DND-41 (cell line): ENCODE measurements around the gene PIM1.

Experiments used
- ATAC-seq: fragments of 200-7000 bp; cut with Tn5 transposase; 3 replicates; pipeline ENCODE4 v1.9.1; 2021; ENCODE audit warnings: low read depth; ENCODE audit not compliant: insufficient read depth
- DNase-seq: peaks from one replicate; pipeline ENCODE4 v3.0.0-alpha.2; 2020
- H2AFZ ChIP-seq: 2 replicates; pipeline ENCODE4 v1.6.0; 2012; ENCODE audit warnings: low read depth, low read length
- H3K27ac ChIP-seq: 2 replicates; pipeline ENCODE4 v1.5.1; 2012; ENCODE audit warnings: low read length, inconsistent platforms
- H3K27me3 ChIP-seq: fragments of 200-600 bp; sonication (generic); 2 replicates; pipeline ENCODE4 v1.6.0; 2012; ENCODE audit warnings: low read length, mild to moderate bottlenecking, inconsistent platforms; ENCODE audit not compliant: insufficient read depth, poor library complexity
- H3K36me3 ChIP-seq: 2 replicates; pipeline ENCODE4 v1.5.1; 2012; ENCODE audit warnings: low read length, inconsistent platforms; ENCODE audit not compliant: insufficient read depth
- H3K4me1 ChIP-seq: 2 replicates; pipeline ENCODE4 v1.5.1; 2012; ENCODE audit warnings: mild to moderate bottlenecking, low read length; ENCODE audit not compliant: insufficient read depth
- H3K4me2 ChIP-seq: 2 replicates; pipeline ENCODE4 v1.6.0; 2012; ENCODE audit warnings: mild to moderate bottlenecking, moderate library complexity, low read length, inconsistent platforms; ENCODE audit not compliant: insufficient read depth
- H3K4me3 ChIP-seq, 2 experiments: fragments of 200-600 bp in 1 of 2; shearing (Covaris generic) in 1 of 2; 2 replicates each; pipeline ENCODE4 v1.5.1; 2012 to 2016; ENCODE audit warnings: inconsistent platforms in 2 of 2, low read length in 2 of 2, mild to moderate bottlenecking in 2 of 2, low read depth in 1 of 2, moderate library complexity in 1 of 2
- H3K79me2 ChIP-seq: 2 replicates; pipeline ENCODE4 v1.6.0; 2012; ENCODE audit warnings: low read length, inconsistent platforms; ENCODE audit not compliant: insufficient read depth
- H3K9ac ChIP-seq: 2 replicates; pipeline ENCODE4 v1.6.0; 2012; ENCODE audit warnings: low read depth, mild to moderate bottlenecking, inconsistent platforms, low read length, moderate library complexity
- H3K9me3 ChIP-seq: 2 replicates; pipeline ENCODE4 v1.5.1; 2012; ENCODE audit warnings: low read length, moderate library complexity, mild to moderate bottlenecking, inconsistent platforms; ENCODE audit not compliant: insufficient read depth, severe bottlenecking
- H4K20me1 ChIP-seq: 2 replicates; pipeline ENCODE4 v1.6.0; 2012; ENCODE audit warnings: low read length; ENCODE audit not compliant: insufficient read depth
- EZH2 ChIP-seq: IDR thresholded peaks from 3 replicates; pipeline ENCODE4 v1.6.1; 2012; ENCODE audit warnings: borderline replicate concordance, low read depth, mild to moderate bottlenecking, moderate library complexity, low read length, inconsistent platforms; ENCODE audit not compliant: severe bottlenecking
- TF ChIP-seq, protein P1 (sequence below): IDR thresholded peaks from 2 replicates; pipeline ENCODE4 v1.5.1; 2012; ENCODE audit warnings: borderline replicate concordance, low read length, moderate library complexity, mild to moderate bottlenecking; ENCODE audit not compliant: poor library complexity, severe bottlenecking; ENCODE audit errors: extremely low read depth

Gene PIM1

GRCh38 chr6:37160922-37161778, 8.8 kb upstream of the PIM1 start:
- ATAC-seq, result no peak
- no peaks in the 10 kb centered on the region for H3K9me3 ChIP-seq
- TF ChIP-seq EZH2, result no peak
- TF ChIP-seq, protein P1, sequence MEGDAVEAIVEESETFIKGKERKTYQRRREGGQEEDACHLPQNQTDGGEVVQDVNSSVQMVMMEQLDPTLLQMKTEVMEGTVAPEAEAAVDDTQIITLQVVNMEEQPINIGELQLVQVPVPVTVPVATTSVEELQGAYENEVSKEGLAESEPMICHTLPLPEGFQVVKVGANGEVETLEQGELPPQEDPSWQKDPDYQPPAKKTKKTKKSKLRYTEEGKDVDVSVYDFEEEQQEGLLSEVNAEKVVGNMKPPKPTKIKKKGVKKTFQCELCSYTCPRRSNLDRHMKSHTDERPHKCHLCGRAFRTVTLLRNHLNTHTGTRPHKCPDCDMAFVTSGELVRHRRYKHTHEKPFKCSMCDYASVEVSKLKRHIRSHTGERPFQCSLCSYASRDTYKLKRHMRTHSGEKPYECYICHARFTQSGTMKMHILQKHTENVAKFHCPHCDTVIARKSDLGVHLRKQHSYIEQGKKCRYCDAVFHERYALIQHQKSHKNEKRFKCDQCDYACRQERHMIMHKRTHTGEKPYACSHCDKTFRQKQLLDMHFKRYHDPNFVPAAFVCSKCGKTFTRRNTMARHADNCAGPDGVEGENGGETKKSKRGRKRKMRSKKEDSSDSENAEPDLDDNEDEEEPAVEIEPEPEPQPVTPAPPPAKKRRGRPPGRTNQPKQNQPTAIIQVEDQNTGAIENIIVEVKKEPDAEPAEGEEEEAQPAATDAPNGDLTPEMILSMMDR, result no peak
- no peak overlapping the region; the same call in 1 of the 2 replicates for H2AFZ ChIP-seq
- H4K20me1 ChIP-seq, result no peaks in the 10 kb centered on the region
- no peak overlapping the region for H3K4me3 ChIP-seq
- no peaks in the 10 kb centered on the region for H3K4me1 ChIP-seq
- no peak overlapping the region for H3K27ac ChIP-seq
- H3K36me3 ChIP-seq, result no peaks in the 10 kb centered on the region
- H3K9ac ChIP-seq, result no peak overlapping the region
- no peak overlapping the region for H3K4me2 ChIP-seq
- H3K27me3 ChIP-seq, result no peaks in the 10 kb centered on the region
- DNase-seq, result no peak
- H3K79me2 ChIP-seq, result no peaks in the 10 kb centered on the region

DNA sequence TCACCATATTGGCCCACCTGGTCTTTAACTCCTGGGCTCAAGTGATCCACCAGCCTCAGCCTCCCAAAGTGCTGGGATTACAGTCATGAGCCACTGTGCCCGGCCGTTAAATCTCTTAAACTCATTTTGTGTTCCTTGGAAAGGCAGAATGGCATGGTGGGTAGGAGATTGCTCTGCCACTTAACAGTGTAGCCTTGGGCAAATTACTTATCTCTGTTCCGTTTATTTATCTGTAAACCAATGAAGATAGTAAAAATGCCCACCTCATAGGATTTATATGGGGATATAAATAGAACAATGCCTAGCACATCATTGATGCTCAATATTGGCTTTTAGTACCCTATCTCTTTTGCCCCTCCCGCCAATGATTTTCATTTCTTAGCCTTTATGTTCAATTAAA, 7.2 kb upstream of the PIM1 start:
- H4K20me1 ChIP-seq, result no peaks in the 10 kb centered on the region
- H3K36me3 ChIP-seq, result no peaks in the 10 kb centered on the region
- no peak overlapping the region for H3K4me2 ChIP-seq
- no peaks in the 10 kb centered on the region for H3K27me3 ChIP-seq
- no peak overlapping the region for H2AFZ ChIP-seq
- DNase-seq (no peak), ATAC-seq (no peak)
- TF ChIP-seq EZH2, result no peak
- TF ChIP-seq, protein P1, result no peak
- H3K27ac ChIP-seq, result no peak overlapping the region
- no peaks in the 10 kb centered on the region for H3K4me1 ChIP-seq
- H3K79me2 ChIP-seq, result no peaks in the 10 kb centered on the region
- H3K9ac ChIP-seq, result no peak overlapping the region
- H3K4me3 ChIP-seq, result no peak overlapping the region
- H3K9me3 ChIP-seq, result no peaks in the 10 kb centered on the region

GRCh38 chr6:37168163-37168758, 1.7 kb upstream of the PIM1 start:
- H3K9ac ChIP-seq, result peak overlapping the region; percentile 87
- H3K79me2 ChIP-seq, result peaks cover 36% of the 10 kb centered on the region
- ATAC-seq (no peak), DNase-seq (no peak)
- peaks cover 29% of the 10 kb centered on the region for H3K36me3 ChIP-seq
- H4K20me1 ChIP-seq, result peaks cover 23% of the 10 kb centered on the region
- no peaks in the 10 kb centered on the region for H3K27me3 ChIP-seq
- TF ChIP-seq, protein P1, result no peak
- no peak for TF ChIP-seq EZH2
- no peak overlapping the region; the same call in 1 of the 2 replicates for H3K27ac ChIP-seq
- peaks cover 22% of the 10 kb centered on the region for H3K4me1 ChIP-seq
- H3K4me2 ChIP-seq, result peak overlapping the region; percentile 63; the same call in 1 of the 2 replicates
- no peaks in the 10 kb centered on the region for H3K9me3 ChIP-seq
- no peak overlapping the region; the same call in 1 of the 2 replicates for H2AFZ ChIP-seq
- no peak overlapping the region for H3K4me3 ChIP-seq
